Activated T-cell treated with anti-CD3 and anti-CD28 coated beads for 1 hour (primary cell): ENCODE data around the gene MICAL2.

ENCODE experiments used
- DNase-seq: peaks from one replicate; pipeline ENCODE4 v3.0.0-alpha.2; 2020; ENCODE audit warnings: low read depth

The MICAL2 gene

GRCh38 chr11:12246147-12246546, 135.8 kb downstream of the MICAL2 start:
- DNase-seq, result no peak

GRCh38 chr11:12246989-12247388, 136.6 kb downstream of the MICAL2 start:
- DNase-seq, result no peak

GRCh38 chr11:12247543-12248254, 137.3 kb downstream of the MICAL2 start:
- no peak for DNase-seq

GRCh38 chr11:12248330-12248729, 137.9 kb downstream of the MICAL2 start:
- no peak for DNase-seq

- DNase-seq, result no peak
These were observed 139.3 kb downstream of the MICAL2 start for GRCh38 chr11:12249590-12250260.

- no peak for DNase-seq
These were observed 141.5 kb downstream of the MICAL2 start for GRCh38 chr11:12251666-12252560.

- no peak for DNase-seq
These were observed 143.5 kb downstream of the MICAL2 start for GRCh38 chr11:12253843-12254281.

- no peak for DNase-seq
These were observed 148.1 kb downstream of the MICAL2 start for GRCh38 chr11:12258451-12258850.

GRCh38 chr11:12259956-12260355, 149.6 kb downstream of the MICAL2 start:
- no peak for DNase-seq

- DNase-seq, result no peak
These were observed 150.5 kb downstream of the MICAL2 start for GRCh38 chr11:12260731-12261521.

GRCh38 chr11:12261551-12261950, 151.2 kb downstream of the MICAL2 start:
- DNase-seq, result no peak

- DNase-seq, result no peak
These were observed 152.8 kb downstream of the MICAL2 start for GRCh38 chr11:12263141-12263693.

- no peak for DNase-seq
These were observed 154.0 kb downstream of the MICAL2 start for GRCh38 chr11:12264361-12264760.

GRCh38 chr11:12266132-12266531, 155.7 kb downstream of the MICAL2 start:
- no peak for DNase-seq

- DNase-seq, result no peak
These were observed 156.6 kb downstream of the MICAL2 start for GRCh38 chr11:12266943-12267342.

- no peak for DNase-seq
These were observed 157.5 kb downstream of the MICAL2 start for GRCh38 chr11:12267921-12268320.

GRCh38 chr11:12269104-12269441, 158.7 kb downstream of the MICAL2 start:
- no peak for DNase-seq

GRCh38 chr11:12269446-12270214, 159.2 kb downstream of the MICAL2 start:
- no peak for DNase-seq

GRCh38 chr11:12270215-12270797, 159.9 kb downstream of the MICAL2 start:
- DNase-seq, result no peak

- DNase-seq, result no peak
These were observed 160.4 kb downstream of the MICAL2 start for GRCh38 chr11:12270817-12271216.
